SK-N-DZ (cell line): Measurements from ENCODE around the gene CDK12.

ENCODE experiments used
- DNase-seq: peaks from one replicate; pipeline ENCODE4 v3.0.0-alpha.2; 2015; ENCODE audit warnings: low spot score
- small RNA-seq, 2 experiments: library from RNA; depleted of rRNA; stranded (forward); fragments of <200 nt; gene quantifications; one replicate each; pipeline ENCODE3, GENCODE V24; 2014

The CDK12 gene

GRCh38 chr17:39581071-39581758 lies 119.9 kb downstream of the CDK12 start:
- DNase-seq: no peak

GRCh38 chr17:39581759-39582085 lies 120.4 kb downstream of the CDK12 start:
- DNase-seq: no peak

- no peak for DNase-seq
These were observed 121.4 kb downstream of the CDK12 start for GRCh38 chr17:39582658-39583057.

Small RNAs within 50 kb of the gene (small RNA-seq; reads per million reads assigned to genes)
- gene RNU6-233P: 0 reads per million in 2 experiments
